Measurements from ENCODE around the gene GBX2.

GRCh38 chr2:236127010-236127409 lies 41.2 kb downstream of the GBX2 start:
- TF ChIP-seq CTCF (IDR thresholded peaks at IDR 0.05; ENCODE audit: insufficient read depth, low read length), result no peak
- no peak for TF ChIP-seq POLR2AphosphoS5 (IDR thresholded peaks at IDR 0.05; ENCODE audit: low read depth)
- TF ChIP-seq GABPA (IDR thresholded peaks at IDR 0.05; ENCODE audit: low read depth), result no peak
- no peak for TF ChIP-seq REST (IDR thresholded peaks at IDR 0.05; ENCODE audit: insufficient replicate concordance, low read depth)
